ENCODE data around the gene LYPD1.

LYPD1 gene

DNA sequence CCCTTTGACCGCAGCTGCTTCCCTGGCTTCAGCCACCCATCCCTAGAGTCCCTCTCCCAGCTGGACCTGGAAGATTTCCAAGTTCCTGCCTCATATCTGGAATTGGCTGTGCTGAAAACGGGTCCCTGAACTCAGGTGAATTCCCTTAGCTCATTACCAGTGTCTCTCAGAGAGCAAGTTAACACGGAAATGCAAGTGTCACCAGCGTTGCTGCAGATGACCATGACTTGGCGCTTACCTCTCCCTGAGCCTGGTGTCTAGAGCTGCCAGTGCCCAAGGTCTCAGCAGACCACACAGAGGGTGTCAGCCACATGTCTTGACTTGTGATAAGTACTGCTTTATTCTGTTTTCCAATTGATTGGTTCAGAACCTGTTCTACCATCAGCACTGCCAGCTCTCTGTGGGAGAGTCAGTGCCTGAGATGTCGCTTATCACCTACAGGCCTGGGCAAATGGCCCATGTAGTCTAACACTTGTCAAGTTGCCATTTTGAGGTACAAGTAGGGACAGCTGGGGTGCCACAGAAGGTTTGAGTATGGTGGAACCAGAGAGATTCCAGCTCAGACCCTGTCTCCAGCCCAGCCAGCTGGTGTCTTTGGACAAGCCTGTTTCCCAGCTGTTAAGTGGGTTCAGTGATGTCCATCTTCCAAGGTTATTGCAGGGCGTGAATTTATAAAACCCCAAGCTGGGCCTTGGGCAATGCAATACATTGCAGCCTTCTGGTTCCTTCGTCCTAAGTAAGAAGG, 48.7 kb downstream of the LYPD1 start:
- Histone ChIP-seq H3K27me3 (ENCODE audit: low read depth, low read length) (no peaks in the 10 kb centered on the region), H3K27ac (ENCODE audit: low read length) (no peak overlapping the region), H3K36me3 (ENCODE audit: control insufficient read depth in 1 of 2, insufficient read depth in 2 of 2, low read length in 2 of 2) (no peaks in the 10 kb centered on the region), H3K4me3 (ENCODE audit: low read depth in 1 of 2, low read length in 2 of 2) (no peak overlapping the region), H3K4me1 (ENCODE audit: control insufficient read depth in 1 of 2, insufficient read depth in 2 of 2, low read length in 2 of 2) (peaks cover 0 to 7% of the 10 kb centered on the region in 2 donors), H3K9me3 (ENCODE audit: control insufficient read depth in 1 of 2, low read length in 2 of 2) (no peaks in the 10 kb centered on the region)

DNA sequence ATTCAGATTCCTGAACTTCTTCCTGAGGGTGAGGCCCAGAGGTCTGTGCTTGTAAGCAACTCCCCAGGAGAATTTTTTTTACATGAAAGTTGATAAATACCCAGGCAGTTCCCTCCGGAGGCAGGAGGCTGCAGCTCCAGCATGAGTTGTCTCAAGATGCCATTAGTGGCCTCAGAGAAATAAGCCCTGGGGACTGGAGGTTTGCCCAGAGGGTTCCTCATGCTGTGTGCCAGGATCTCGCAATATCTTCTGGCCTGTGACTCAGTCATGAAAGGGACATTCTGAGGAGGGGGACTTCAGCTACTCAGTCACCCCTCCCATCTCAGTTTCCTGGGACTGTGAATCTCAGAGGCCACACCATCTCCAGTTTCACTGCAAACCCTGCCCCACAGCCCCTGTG, 49.9 kb downstream of the LYPD1 start:
- no peaks in the 10 kb centered on the region for H3K36me3 ChIP-seq (ENCODE audit: control insufficient read depth in 1 of 2, insufficient read depth in 2 of 2, low read length in 2 of 2)
- no peaks in the 10 kb centered on the region for H3K9me3 ChIP-seq (ENCODE audit: control insufficient read depth in 1 of 2, low read length in 2 of 2)
- H3K27ac ChIP-seq (ENCODE audit: low read length) = no peak overlapping the region
- H3K27me3 ChIP-seq (ENCODE audit: low read depth, low read length) = no peaks in the 10 kb centered on the region
- no peak overlapping the region for H3K4me3 ChIP-seq (ENCODE audit: low read depth in 1 of 2, low read length in 2 of 2)
- H3K4me1 ChIP-seq (ENCODE audit: control insufficient read depth in 1 of 2, insufficient read depth in 2 of 2, low read length in 2 of 2) = peaks cover 7% of the 10 kb centered on the region in 2 donors

DNA sequence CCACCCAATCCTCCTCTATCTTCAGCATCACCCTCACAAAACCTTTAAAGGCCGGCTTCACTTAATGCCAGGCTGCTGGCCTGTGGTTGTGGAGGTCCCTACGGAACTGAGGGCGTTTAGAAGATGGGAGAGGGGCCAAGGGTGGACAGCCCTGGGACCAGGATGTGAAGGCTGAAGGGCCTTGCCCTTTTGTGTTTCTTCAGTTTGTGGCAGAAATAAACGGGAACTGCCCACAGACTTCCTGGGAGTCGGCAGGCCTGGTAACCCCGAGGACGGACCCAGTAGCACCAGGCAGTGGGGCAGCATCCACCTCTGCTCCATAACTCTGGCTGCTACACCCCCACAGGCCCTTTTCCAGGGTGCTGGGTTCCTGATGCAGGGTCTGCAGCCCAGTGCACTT, 51.3 kb downstream of the LYPD1 start:
- Histone ChIP-seq H3K9me3 (ENCODE audit: control insufficient read depth in 1 of 2, low read length in 2 of 2) (no peaks in the 10 kb centered on the region), H3K27me3 (ENCODE audit: low read depth, low read length) (no peaks in the 10 kb centered on the region), H3K27ac (ENCODE audit: low read length) (no peak overlapping the region), H3K4me3 (ENCODE audit: low read depth in 1 of 2, low read length in 2 of 2) (no peak overlapping the region), H3K36me3 (ENCODE audit: control insufficient read depth in 1 of 2, insufficient read depth in 2 of 2, low read length in 2 of 2) (no peaks in the 10 kb centered on the region), H3K4me1 (ENCODE audit: control insufficient read depth in 1 of 2, insufficient read depth in 2 of 2, low read length in 2 of 2) (peaks cover 7% of the 10 kb centered on the region in 2 donors)

DNA sequence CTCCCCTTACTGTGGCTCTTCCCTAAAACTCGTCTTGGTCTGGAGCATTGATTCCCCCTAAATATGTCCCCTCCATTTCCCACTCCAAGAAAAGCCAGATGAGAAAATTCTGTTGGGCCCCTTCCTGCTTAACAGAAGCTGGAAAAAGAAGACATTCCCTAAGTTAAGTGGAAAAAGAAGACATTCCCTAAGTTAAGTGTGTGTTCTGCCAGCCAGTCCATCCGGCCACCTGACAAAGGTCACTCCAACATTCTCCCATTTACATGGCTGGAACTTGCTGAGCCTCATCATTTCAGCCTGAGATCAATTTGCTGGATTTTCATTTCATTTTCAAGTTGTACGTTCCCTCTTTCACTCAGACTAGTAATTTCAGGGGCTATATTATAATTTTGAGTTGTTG, 52.0 kb downstream of the LYPD1 start:
- H3K27me3 ChIP-seq (ENCODE audit: low read depth, low read length) = no peaks in the 10 kb centered on the region
- no peaks in the 10 kb centered on the region for H3K36me3 ChIP-seq (ENCODE audit: control insufficient read depth in 1 of 2, insufficient read depth in 2 of 2, low read length in 2 of 2)
- H3K4me1 ChIP-seq (ENCODE audit: control insufficient read depth in 1 of 2, insufficient read depth in 2 of 2, low read length in 2 of 2) = peaks cover 0 to 7% of the 10 kb centered on the region in 2 donors
- no peaks in the 10 kb centered on the region for H3K9me3 ChIP-seq (ENCODE audit: control insufficient read depth in 1 of 2, low read length in 2 of 2)
- no peak overlapping the region for H3K27ac ChIP-seq (ENCODE audit: low read length)
- no peak overlapping the region for H3K4me3 ChIP-seq (ENCODE audit: low read depth in 1 of 2, low read length in 2 of 2)

DNA sequence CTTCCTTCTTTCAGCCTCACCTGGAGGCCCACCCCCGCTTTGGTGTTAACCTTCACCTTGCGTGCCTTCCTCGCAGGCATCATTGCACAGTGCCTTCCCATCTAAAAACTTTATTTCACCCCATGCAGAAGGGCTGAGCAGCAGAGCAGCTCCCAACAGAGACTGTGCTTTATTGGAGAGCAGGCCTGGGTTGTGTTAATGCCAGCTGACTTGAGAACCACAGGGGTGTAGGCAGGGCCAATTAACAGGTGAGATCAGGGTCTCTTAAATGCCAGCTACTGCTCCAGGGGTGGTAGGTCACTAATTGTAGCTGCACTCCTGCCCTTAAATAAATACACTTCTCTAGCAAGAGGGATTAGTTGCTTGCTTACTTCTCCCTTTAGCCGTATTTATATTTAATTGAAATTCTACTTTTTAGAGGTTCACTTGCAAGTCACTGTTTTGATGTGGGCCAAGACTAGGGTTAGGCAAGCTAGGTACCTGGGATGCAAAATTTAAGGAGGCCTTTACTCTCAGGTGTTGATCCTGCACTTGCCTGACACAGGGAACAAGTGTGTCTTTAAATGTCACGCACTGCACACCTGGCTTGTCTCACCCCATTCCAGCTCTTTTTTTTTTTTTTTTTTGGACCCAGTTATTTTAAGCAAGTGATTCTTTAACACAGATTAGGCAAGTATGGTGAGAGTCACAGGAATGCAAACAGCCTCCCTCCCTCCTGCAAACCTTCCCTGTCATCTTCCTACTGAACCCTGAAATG, 54.5 kb downstream of the LYPD1 start:
- H3K4me1 ChIP-seq (ENCODE audit: control insufficient read depth in 1 of 2, insufficient read depth in 2 of 2, low read length in 2 of 2) = peaks cover 0 to 7% of the 10 kb centered on the region in 2 donors
- H3K9me3 ChIP-seq (ENCODE audit: control insufficient read depth in 1 of 2, low read length in 2 of 2) = no peaks in the 10 kb centered on the region
- H3K4me3 ChIP-seq (ENCODE audit: low read depth in 1 of 2, low read length in 2 of 2) = no peak overlapping the region
- H3K27ac ChIP-seq (ENCODE audit: low read length) = no peak overlapping the region
- H3K36me3 ChIP-seq (ENCODE audit: control insufficient read depth in 1 of 2, insufficient read depth in 2 of 2, low read length in 2 of 2) = no peaks in the 10 kb centered on the region
- no peaks in the 10 kb centered on the region for H3K27me3 ChIP-seq (ENCODE audit: low read depth, low read length)

DNA sequence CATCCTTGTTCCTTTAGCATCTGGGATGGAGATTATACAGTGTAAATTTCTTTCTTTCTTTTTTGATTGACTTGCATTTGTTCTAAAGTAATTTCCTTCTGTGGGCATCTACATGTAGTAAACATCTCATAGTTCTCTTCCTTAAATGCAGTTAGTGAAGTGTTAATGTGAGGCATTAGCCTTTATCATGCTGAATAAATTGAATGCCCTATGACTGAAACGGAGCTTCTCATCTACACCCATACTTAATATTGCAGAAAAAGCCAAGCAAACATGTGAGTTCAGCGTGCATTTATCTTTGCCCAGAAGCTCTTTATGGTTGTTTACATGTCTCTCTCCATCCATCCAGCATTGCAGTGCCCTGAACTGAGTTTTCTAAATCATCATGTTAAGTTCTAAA, 58.3 kb downstream of the LYPD1 start:
- Histone ChIP-seq H3K27ac (ENCODE audit: low read length) (no peak overlapping the region), H3K36me3 (ENCODE audit: control insufficient read depth in 1 of 2, insufficient read depth in 2 of 2, low read length in 2 of 2) (no peaks in the 10 kb centered on the region)

DNA sequence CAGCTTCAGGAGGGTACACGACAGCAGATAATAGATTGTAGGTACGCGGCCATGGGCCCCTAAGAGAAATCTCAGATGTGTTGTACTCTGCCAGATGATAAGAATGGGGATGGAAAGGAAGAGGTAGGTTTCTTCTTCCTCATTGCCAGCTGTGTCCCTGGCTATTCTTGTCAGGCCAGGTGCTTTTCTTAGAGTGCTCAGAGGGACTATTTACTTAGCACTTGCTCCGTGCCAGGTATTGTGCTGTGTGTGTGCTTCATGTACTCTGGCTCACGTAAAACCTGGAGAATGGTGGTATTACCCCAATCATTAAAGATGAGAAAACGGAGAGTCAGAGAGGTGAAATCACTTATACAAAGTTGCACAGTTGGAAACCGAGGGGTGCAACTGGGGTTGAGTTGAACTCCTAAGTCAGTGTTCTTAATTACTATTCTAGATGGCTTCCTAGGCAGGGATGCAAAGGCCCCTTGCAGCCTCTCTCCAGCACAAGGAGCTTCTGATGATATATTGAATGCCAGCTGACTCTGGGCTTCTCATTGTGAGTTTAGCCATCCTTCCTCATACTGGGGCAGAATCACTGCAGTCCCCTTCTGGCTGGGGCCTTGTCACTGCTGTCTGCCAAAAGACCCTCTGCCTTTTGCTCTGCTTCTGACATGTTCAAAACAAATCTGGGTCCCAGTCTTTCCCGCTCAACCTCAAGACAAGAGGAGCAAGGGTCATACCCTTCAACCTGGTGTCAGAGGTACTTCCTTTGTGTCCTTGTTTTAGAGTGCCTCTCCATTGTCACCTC, 60.7 kb downstream of the LYPD1 start:
- no peaks in the 10 kb centered on the region for H3K27me3 ChIP-seq (ENCODE audit: low read depth, low read length)
- no peaks in the 10 kb centered on the region for H3K36me3 ChIP-seq (ENCODE audit: control insufficient read depth in 1 of 2, insufficient read depth in 2 of 2, low read length in 2 of 2)
- no peaks in the 10 kb centered on the region for H3K4me1 ChIP-seq (ENCODE audit: control insufficient read depth in 1 of 2, insufficient read depth in 2 of 2, low read length in 2 of 2)
- no peaks in the 10 kb centered on the region for H3K9me3 ChIP-seq (ENCODE audit: control insufficient read depth in 1 of 2, low read length in 2 of 2)
- no peak overlapping the region for H3K4me3 ChIP-seq (ENCODE audit: low read depth in 1 of 2, low read length in 2 of 2)
- H3K27ac ChIP-seq (ENCODE audit: low read length) = no peak overlapping the region

More for the DNA sequence above, 58.3 kb downstream of the LYPD1 start:
- Histone ChIP-seq H3K9me3 (ENCODE audit: control insufficient read depth in 1 of 2, low read length in 2 of 2) (no peaks in the 10 kb centered on the region), H3K27me3 (ENCODE audit: low read depth, low read length) (no peaks in the 10 kb centered on the region), H3K4me3 (ENCODE audit: low read depth in 1 of 2, low read length in 2 of 2) (no peak overlapping the region), H3K4me1 (ENCODE audit: control insufficient read depth in 1 of 2, insufficient read depth in 2 of 2, low read length in 2 of 2) (peaks cover 0 to 7% of the 10 kb centered on the region in 2 donors)

DNA sequence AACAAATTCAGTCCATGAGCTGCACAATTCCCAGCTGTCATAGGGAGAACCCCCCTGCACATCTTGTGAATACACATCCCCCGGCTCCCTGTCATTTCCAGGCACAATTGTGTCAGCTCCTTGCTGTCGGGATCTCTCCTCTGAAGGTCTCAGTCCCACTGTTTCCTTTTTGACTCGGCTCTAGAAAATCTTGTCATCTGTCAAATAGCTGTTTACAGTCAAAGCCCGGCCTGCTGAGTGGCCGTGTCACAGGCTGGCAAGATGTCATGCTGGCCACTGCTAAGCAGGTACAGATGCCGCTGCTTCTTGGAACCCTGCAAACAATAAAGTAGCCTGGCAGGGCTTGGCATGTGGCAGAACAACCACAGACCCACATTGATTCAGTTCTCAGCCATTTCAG, 61.7 kb downstream of the LYPD1 start:
- Histone ChIP-seq H3K27ac (ENCODE audit: low read length) (no peak overlapping the region), H3K9me3 (ENCODE audit: control insufficient read depth in 1 of 2, low read length in 2 of 2) (no peaks in the 10 kb centered on the region), H3K36me3 (ENCODE audit: control insufficient read depth in 1 of 2, insufficient read depth in 2 of 2, low read length in 2 of 2) (no peaks in the 10 kb centered on the region), H3K27me3 (ENCODE audit: low read depth, low read length) (no peaks in the 10 kb centered on the region), H3K4me1 (ENCODE audit: control insufficient read depth in 1 of 2, insufficient read depth in 2 of 2, low read length in 2 of 2) (no peaks in the 10 kb centered on the region), H3K4me3 (ENCODE audit: low read depth in 1 of 2, low read length in 2 of 2) (no peak overlapping the region)

DNA sequence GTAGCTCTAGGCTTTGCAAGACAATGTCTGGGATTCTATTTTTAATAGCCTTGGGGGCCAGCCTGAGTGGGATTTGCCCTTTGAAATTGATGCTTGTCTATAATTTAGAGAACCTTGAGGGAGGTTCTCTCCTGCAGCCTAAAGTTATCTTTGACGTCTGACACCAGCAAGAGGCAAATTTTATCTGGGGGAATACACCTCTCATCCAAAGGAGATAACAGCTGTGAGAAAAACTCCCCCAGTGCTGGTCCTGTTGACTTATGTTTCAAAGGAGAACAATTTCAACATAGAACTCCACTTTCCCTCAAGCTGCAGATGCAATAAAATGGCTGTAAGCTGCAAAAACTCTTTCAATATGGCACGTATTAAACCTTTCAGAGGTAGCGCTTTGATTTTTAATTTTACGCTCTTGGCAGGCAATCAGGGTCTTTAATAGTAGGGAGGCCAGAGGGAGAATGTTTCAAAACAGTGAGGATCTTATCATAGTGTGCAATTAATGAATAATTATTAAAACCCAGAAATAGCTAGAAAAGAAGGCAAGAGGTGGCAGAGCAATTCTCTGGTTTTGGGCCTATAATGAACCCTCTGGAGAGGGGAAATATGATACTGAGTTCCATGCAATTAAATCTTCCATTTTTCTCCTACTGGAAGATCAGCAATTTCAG, 62.4 kb downstream of the LYPD1 start:
- Histone ChIP-seq H3K27ac (ENCODE audit: low read length) (no peak overlapping the region), H3K4me1 (ENCODE audit: control insufficient read depth in 1 of 2, insufficient read depth in 2 of 2, low read length in 2 of 2) (no peaks in the 10 kb centered on the region), H3K9me3 (ENCODE audit: control insufficient read depth in 1 of 2, low read length in 2 of 2) (no peaks in the 10 kb centered on the region), H3K27me3 (ENCODE audit: low read depth, low read length) (no peaks in the 10 kb centered on the region), H3K4me3 (ENCODE audit: low read depth in 1 of 2, low read length in 2 of 2) (no peak overlapping the region), H3K36me3 (ENCODE audit: control insufficient read depth in 1 of 2, insufficient read depth in 2 of 2, low read length in 2 of 2) (no peaks in the 10 kb centered on the region)

DNA sequence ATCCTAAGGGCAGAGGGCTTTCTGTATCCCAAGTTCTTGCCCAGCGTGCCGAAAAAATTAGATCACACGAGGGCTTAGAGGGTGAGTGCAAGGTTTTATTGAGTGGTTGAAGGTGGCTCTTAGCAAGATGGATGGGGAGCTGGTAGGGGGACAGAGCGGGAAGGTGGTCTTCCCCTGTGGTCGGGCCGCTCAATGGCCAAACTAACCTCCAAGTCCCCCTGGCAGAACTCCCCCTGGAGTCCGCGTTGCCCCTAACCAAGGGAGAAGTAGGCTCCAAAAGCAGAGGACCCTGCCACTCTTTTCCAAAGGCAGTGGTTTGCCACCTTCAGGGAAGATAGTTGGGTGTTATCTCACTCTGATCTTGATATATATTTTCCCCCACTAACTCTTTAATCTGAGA, 63.4 kb downstream of the LYPD1 start:
- no peak overlapping the region for H3K27ac ChIP-seq (ENCODE audit: low read length)
- H3K36me3 ChIP-seq (ENCODE audit: control insufficient read depth in 1 of 2, insufficient read depth in 2 of 2, low read length in 2 of 2) = no peaks in the 10 kb centered on the region
- H3K4me3 ChIP-seq (ENCODE audit: low read depth in 1 of 2, low read length in 2 of 2) = no peak overlapping the region
- no peaks in the 10 kb centered on the region for H3K27me3 ChIP-seq (ENCODE audit: low read depth, low read length)
- H3K4me1 ChIP-seq (ENCODE audit: control insufficient read depth in 1 of 2, insufficient read depth in 2 of 2, low read length in 2 of 2) = no peaks in the 10 kb centered on the region
- H3K9me3 ChIP-seq (ENCODE audit: control insufficient read depth in 1 of 2, low read length in 2 of 2) = no peaks in the 10 kb centered on the region
